Endothelial cell (in vitro differentiated cells): Measurements from ENCODE around the gene ARHGAP24. TPM values are rescaled to one million over a fixed set of nuclear protein-coding genes. Genes with fewer than 3 reads are reported as not detected.

Experiments
- DNase-seq: peaks from one replicate; pipeline ENCODE4 v3.0.0; 2021; ENCODE audit warnings: low spot score
- H3K27ac Mint-ChIP-seq: one replicate; pipeline ENCODE4 v1.8.0; 2021; ENCODE audit warnings: mixed read lengths, inconsistent platforms; ENCODE audit not compliant: unreplicated experiment
- H3K27me3 Mint-ChIP-seq: one replicate; pipeline ENCODE4 v1.8.0; 2021; ENCODE audit warnings: mild to moderate bottlenecking, moderate library complexity, mixed read lengths, inconsistent platforms; ENCODE audit not compliant: unreplicated experiment
- H3K36me3 Mint-ChIP-seq: one replicate; pipeline ENCODE4 v1.8.0; 2021; ENCODE audit warnings: mild to moderate bottlenecking, low read depth, mixed read lengths, inconsistent platforms; ENCODE audit not compliant: unreplicated experiment
- H3K4me1 Mint-ChIP-seq: one replicate; pipeline ENCODE4 v1.8.0; 2021; ENCODE audit warnings: mild to moderate bottlenecking, mixed read lengths, inconsistent platforms; ENCODE audit not compliant: unreplicated experiment
- H3K4me3 Mint-ChIP-seq: one replicate; pipeline ENCODE4 v1.8.0; 2021; ENCODE audit warnings: mild to moderate bottlenecking, mixed read lengths, inconsistent platforms; ENCODE audit not compliant: unreplicated experiment
- H3K9me3 Mint-ChIP-seq: one replicate; pipeline ENCODE4 v1.8.0; 2021; ENCODE audit warnings: mixed read lengths, inconsistent platforms; ENCODE audit not compliant: unreplicated experiment
- CTCF ChIP-seq: fragments of 200-600 bp; sonication (generic); IDR thresholded peaks from one replicate; pipeline ENCODE4 v1.5.0; 2021; ENCODE audit warnings: antibody characterized with exemption; ENCODE audit not compliant: unreplicated experiment
- total RNA-seq: library from RNA; stranded (reverse); fragmentation: NEBNext Ultra II Directional; extraction: Animal tissue kit (Norgen Biotek cat#: 25700); gene quantifications from one replicate; pipeline ENCODE4 v1.2.1, GENCODE V29; 2021; ENCODE audit not compliant: unreplicated experiment

ARHGAP24 gene
- total RNA-seq, 1 donor from 2014 or later, result 5.0 TPM

- H3K27ac Mint-ChIP-seq, result no peak overlapping the region
- H3K9me3 Mint-ChIP-seq, result no peaks in the 10 kb centered on the region
- no peaks in the 10 kb centered on the region for H3K27me3 Mint-ChIP-seq
- no peaks in the 10 kb centered on the region for H3K36me3 Mint-ChIP-seq
- TF ChIP-seq CTCF, result no peak
- H3K4me3 Mint-ChIP-seq, result no peak overlapping the region
- no peak for DNase-seq
- no peaks in the 10 kb centered on the region for H3K4me1 Mint-ChIP-seq
Measured at GRCh38 chr4:85807247-85807950, 332.4 kb downstream of the ARHGAP24 start.

GRCh38 chr4:85808104-85808503 lies 333.2 kb downstream of the ARHGAP24 start:
- H3K9me3 Mint-ChIP-seq, result no peaks in the 10 kb centered on the region
- no peak overlapping the region for H3K27ac Mint-ChIP-seq
- H3K36me3 Mint-ChIP-seq, result no peaks in the 10 kb centered on the region
- H3K4me3 Mint-ChIP-seq, result no peak overlapping the region
- H3K27me3 Mint-ChIP-seq, result no peaks in the 10 kb centered on the region
- TF ChIP-seq CTCF, result no peak
- no peaks in the 10 kb centered on the region for H3K4me1 Mint-ChIP-seq
- DNase-seq, result no peak

DNA sequence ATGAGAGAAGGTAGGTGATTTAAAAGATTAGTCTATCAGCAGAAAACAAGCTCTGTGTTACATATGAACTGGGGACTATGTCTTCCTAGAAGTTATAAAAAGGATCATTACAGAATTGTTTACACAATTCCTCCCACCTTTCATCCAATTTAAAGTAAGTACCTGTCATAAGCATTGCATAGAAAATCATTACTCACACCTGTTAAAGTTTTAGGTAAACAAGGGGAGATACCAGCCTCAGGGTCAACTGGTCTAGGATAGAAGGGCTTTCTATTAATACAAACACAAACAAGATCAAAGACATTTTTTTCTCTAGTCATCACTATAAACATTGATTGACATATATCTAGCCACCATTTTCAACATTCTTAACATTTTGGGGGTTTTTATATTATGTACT lies 333.9 kb downstream of the ARHGAP24 start:
- Mint-ChIP-seq H3K4me1 (no peaks in the 10 kb centered on the region), H3K27me3 (no peaks in the 10 kb centered on the region), H3K36me3 (no peaks in the 10 kb centered on the region), H3K4me3 (no peak overlapping the region), H3K27ac (no peak overlapping the region), H3K9me3 (no peaks in the 10 kb centered on the region)
- DNase-seq, result no peak
- TF ChIP-seq CTCF, result no peak

DNA sequence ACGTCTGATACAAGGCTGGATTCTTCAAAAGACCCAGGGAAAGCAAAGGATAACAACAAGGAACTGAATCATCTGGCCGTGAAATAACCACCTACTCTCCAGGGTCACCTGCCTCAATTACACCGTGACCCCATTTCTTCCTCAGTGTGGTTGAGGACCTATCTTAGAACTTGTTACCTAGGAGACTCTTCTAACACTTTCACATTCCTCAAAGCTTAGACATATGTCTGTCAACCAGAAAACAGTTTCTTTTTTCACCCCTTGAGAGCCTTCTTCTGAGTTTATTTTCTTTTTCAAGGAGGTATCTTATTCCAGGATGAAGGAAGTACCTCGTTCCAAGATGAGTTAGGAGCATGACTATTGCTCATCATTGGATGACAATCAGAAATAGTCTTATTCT lies 337.8 kb downstream of the ARHGAP24 start:
- no peaks in the 10 kb centered on the region for H3K9me3 Mint-ChIP-seq
- H3K4me3 Mint-ChIP-seq, result no peak overlapping the region
- no peak for TF ChIP-seq CTCF
- no peaks in the 10 kb centered on the region for H3K36me3 Mint-ChIP-seq
- no peak for DNase-seq
- no peaks in the 10 kb centered on the region for H3K4me1 Mint-ChIP-seq
- H3K27me3 Mint-ChIP-seq, result no peaks in the 10 kb centered on the region
- no peak overlapping the region for H3K27ac Mint-ChIP-seq

DNA sequence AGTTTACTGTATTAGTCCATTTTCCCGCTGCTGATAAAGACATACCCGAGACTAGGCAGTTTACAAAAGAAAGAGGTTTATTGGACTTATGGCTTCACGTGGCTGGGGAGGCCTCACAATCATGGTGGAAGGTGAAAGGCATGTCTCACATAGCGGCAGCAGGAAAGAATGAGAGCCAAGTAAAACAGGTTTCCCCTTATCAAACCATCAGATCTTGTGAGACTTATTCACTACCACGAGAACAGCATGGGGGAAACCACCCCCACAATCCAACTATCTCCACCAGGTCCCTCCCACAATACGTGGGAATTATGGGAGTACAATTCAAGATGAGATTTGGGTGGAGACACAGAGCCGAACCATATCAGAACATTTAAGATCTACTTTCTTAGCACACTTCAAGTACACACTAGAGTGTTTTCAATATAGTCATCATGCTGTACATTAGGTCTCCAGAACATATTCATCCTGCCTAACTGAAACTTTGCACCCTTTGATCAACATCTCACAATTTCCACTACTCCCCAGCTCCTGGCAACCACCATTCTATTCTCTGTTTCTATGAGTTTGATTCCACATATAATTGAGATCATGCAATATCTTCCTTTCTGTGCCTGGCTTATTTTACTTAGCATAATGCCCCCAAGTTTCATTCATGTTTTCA lies 341.0 kb downstream of the ARHGAP24 start:
- no peak overlapping the region for H3K4me3 Mint-ChIP-seq
- H3K36me3 Mint-ChIP-seq, result no peaks in the 10 kb centered on the region
- H3K27me3 Mint-ChIP-seq, result no peaks in the 10 kb centered on the region

More for the DNA sequence above, 341.0 kb downstream of the ARHGAP24 start:
- Mint-ChIP-seq H3K27ac (no peak overlapping the region), H3K9me3 (no peaks in the 10 kb centered on the region), H3K4me1 (peaks cover 5% of the 10 kb centered on the region)
- TF ChIP-seq CTCF, result no peak
- no peak for DNase-seq
